Heart left ventricle (tissue), 16 donors: ENCODE measurements around the gene CBFA2T3. TPM values are rescaled to one million over a fixed set of nuclear protein-coding genes. Genes with fewer than 3 reads are reported as not detected.
A peak's percentile ranks its signal among the peaks of the same experiment; 100 is the strongest.

ENCODE experiments used
- ATAC-seq, 4 donors: fragments of 200-7000 bp; cut with Tn5 transposase; one replicate each; pipeline ENCODE4 v1.9.1; 2020 to 2022; ENCODE audit warnings: moderate library complexity in 4 of 4, mild to moderate bottlenecking in 3 of 4, moderate number of reproducible peaks in 1 of 4
- DNase-seq, 5 donors: peaks; one replicate each; pipeline ENCODE4 v3.0.0-alpha.2; 2020
- H3K27ac ChIP-seq, 12 donors: fragments of 200-600 bp; sonication (generic) in 4 of 12; one replicate each; pipeline versions ENCODE4 v1.5.0 to v1.8.0; 2016 to 2022; ENCODE audit warnings: mild to moderate bottlenecking in 2 of 12
- H3K27me3 ChIP-seq, 9 donors: fragments of 200-600 bp; sonication (generic) in 2 of 9; one replicate each; pipeline versions ENCODE4 v1.5.1 to v1.8.0; 2016 to 2022; ENCODE audit warnings: mild to moderate bottlenecking in 3 of 9
- H3K36me3 ChIP-seq, 9 donors: fragments of 200-600 bp; sonication (generic) in 2 of 9; one replicate each; pipeline versions ENCODE4 v1.5.0 to v1.8.0; 2018 to 2022; ENCODE audit warnings: mild to moderate bottlenecking in 2 of 9
- H3K4me1 ChIP-seq, 12 donors: fragments of 200-600 bp; sonication (generic) in 4 of 12; one replicate each; pipeline versions ENCODE4 v1.5.0 to v1.8.0; 2016 to 2022; ENCODE audit warnings: mild to moderate bottlenecking in 3 of 12
- H3K4me3 ChIP-seq, 12 donors: fragments of 200-600 bp; sonication (generic) in 4 of 12; one replicate each; pipeline versions ENCODE4 v1.5.0 to v1.8.0; 2017 to 2022; ENCODE audit warnings: mild to moderate bottlenecking in 9 of 12, moderate library complexity in 4 of 12
- H3K9me3 ChIP-seq, 12 donors: fragments of 200-600 bp; sonication (generic) in 4 of 12; one replicate each; pipeline versions ENCODE4 v1.5.0 to v1.8.0; 2016 to 2022; ENCODE audit warnings: mild to moderate bottlenecking in 1 of 12
- POLR2A ChIP-seq, 2 donors: fragments of 450-650 bp; IDR thresholded peaks; one replicate each; pipeline ENCODE4 v1.6.1; 2017; ENCODE audit warnings: antibody characterized with exemption in 2 of 2, mild to moderate bottlenecking in 2 of 2, moderate library complexity in 2 of 2
- WGBS, 4 donors: extraction: QIAGEN DNeasy Blood & Tissue Kit in 2 of 4; methylation state at CpG; one replicate each; pipeline versions ENCODE4 v1.1.5 to v1.1.7; 2013 to 2018; 5-methylcytosine and 5-hydroxymethylcytosine counted together
- intact Hi-C, 10 donors: fragments of 100-400 bp; cut with DNase I; formaldehyde crosslinking; loops; one replicate each; pipeline versions ENCODE4 v1.11.1 to v1.14.2; 2022
- polyA plus RNA-seq, 2 donors: library from polyadenylated mRNA; stranded (reverse); fragments of 200-250 nt; gene quantifications; one replicate each; pipeline ENCODE4 v1.2.3, GENCODE V29; 2013
- total RNA-seq, 9 donors: library from RNA; depleted of rRNA in 2 of 9; stranded (reverse); fragments of >200 nt in 2 of 9; fragmentation: NEBNext Ultra II Directional in 3 of 9; extraction: Animal tissue kit (Norgen Biotek cat#: 25700) in 3 of 9; gene quantifications; one replicate each; pipeline versions ENCODE4 v1.1.0 to v1.2.4, GENCODE V29; 2016 to 2023
- TF ChIP-seq, protein P1 (sequence below), 12 donors: fragments of 200-600 bp; sonication (generic) in 4 of 12; IDR thresholded peaks; one replicate each; pipeline versions ENCODE4 v1.5.0 to v1.8.0; 2018 to 2022; ENCODE audit warnings: antibody characterized with exemption in 12 of 12, mild to moderate bottlenecking in 5 of 12
- donor health status: ischemic (EF 13 %, LVEDD 7.1; RV severe dilation, severe dysfunction).
- donor health status: healthy with polysubstance abuse.
- donor health status: DM: no; HTN: yes; CAD: no.
- donor health status: DM: no; HTN: no; CAD: no.
- donor health status: ischemic (EF 25% LVEDD 6.9; RV normal size, moderate dysfunction).
- donor health status: ischemic (EF 25% LVEDD 5.7; RV mildly dilated, moderate dysfunction).
- donor health status: healthy.
- donor health status: DM: yes; HTN: yes; CAD: no.
- donor health status: ischemic (EF 35%, LVEDD 5.7; RV mildly dilated, moderate dysfunction).
- donor health status: nonischemic (EF 11% LVEDD 7.7; RV severe dilation, severe dysfunction).
- donor health status: DM: yes; HTN: yes; CAD: no.
- donor health status: PGD.
- donor health status: ischemic (EF 29% LVEDD 5.4; RV normal size, mild dysfunction).
- donor health status: nonischemic (EF 23%, LVEDD 6.1; RV moderate dilation, normal function).

The CBFA2T3 gene
- total and polyA plus RNA-seq, 11 donors: 5.0 to 12.0 (median 5.8) TPM

DNA sequence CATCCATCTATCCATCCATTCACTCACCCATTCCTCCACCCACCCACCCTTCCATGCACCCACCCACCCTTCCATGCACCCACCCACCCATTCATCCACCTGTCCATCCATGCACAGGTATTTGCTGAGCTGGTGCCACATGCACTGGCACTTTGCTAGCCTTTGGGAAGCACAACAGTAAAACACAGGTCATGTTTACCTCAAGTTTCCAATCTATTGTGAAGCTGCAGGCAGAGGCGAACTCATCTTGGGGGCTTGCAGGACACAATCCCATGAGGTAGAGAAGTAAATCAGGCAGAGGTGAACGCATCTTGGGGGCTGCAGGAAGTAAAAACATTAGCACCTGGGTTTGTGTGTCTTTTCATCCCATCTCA, 35.6 kb upstream of the CBFA2T3 start:
- WGBS, 4 donors: 60 to 83% (median 78%) methylated on average over 2 of the region's 2 CpGs
- TF ChIP-seq, protein P1, sequence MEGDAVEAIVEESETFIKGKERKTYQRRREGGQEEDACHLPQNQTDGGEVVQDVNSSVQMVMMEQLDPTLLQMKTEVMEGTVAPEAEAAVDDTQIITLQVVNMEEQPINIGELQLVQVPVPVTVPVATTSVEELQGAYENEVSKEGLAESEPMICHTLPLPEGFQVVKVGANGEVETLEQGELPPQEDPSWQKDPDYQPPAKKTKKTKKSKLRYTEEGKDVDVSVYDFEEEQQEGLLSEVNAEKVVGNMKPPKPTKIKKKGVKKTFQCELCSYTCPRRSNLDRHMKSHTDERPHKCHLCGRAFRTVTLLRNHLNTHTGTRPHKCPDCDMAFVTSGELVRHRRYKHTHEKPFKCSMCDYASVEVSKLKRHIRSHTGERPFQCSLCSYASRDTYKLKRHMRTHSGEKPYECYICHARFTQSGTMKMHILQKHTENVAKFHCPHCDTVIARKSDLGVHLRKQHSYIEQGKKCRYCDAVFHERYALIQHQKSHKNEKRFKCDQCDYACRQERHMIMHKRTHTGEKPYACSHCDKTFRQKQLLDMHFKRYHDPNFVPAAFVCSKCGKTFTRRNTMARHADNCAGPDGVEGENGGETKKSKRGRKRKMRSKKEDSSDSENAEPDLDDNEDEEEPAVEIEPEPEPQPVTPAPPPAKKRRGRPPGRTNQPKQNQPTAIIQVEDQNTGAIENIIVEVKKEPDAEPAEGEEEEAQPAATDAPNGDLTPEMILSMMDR (IDR thresholded peaks at IDR 0.05): no peak
- TF ChIP-seq POLR2A (IDR thresholded peaks at IDR 0.05): no peak

DNA sequence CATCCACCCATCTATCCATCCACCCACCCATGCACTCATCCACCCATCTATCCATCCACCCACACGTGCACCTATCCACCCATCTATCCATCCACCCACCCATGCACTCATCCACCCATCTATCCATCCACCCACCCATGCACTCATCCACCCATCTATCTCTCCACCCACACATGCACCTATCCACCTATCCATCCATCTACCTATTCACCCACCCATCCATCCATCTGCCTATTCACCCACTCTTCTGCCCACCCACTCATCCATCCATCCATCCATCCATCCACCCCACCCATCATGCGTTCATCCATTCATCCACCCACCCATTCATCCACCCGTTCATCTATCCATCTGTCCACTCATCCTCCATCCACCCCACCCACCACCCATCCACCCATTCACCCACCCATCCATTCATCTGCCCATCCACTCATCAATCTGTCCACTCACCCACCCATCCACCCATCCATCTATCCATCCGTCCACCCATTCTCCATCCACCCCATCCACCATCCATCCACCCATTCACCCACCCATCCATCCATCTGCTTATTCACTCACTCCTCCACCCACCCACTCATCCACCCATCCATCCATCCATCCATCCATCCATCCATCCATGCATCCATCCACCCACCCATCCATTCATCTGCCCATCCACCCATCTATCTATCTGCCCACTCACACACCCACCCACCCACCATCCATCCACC, 35.1 kb upstream of the CBFA2T3 start:
- TF ChIP-seq, protein P1 (IDR thresholded peaks at IDR 0.05): no peak
- TF ChIP-seq POLR2A (IDR thresholded peaks at IDR 0.05): no peak
- no peaks in the 10 kb centered on the region for H3K4me1 ChIP-seq
- no peak for DNase-seq
- no peak overlapping the region for H3K27ac ChIP-seq
- H3K36me3 ChIP-seq: no peaks in the 10 kb centered on the region
- no peak for ATAC-seq
- no peaks in the 10 kb centered on the region for H3K9me3 ChIP-seq
- H3K4me3 ChIP-seq: no peak overlapping the region
- H3K27me3 ChIP-seq: peaks cover 0 to 31% (median 11%) of the 10 kb centered on the region in 9 donors
- intact Hi-C loops: no loop called here
- WGBS, 4 donors: 81 to 85% (median 82%) methylated on average over 4 of the region's 4 CpGs

More for the DNA sequence above, 35.6 kb upstream of the CBFA2T3 start:
- no peak for ATAC-seq
- H3K4me1 ChIP-seq: no peaks in the 10 kb centered on the region
- no peak overlapping the region for H3K27ac ChIP-seq
- H3K36me3 ChIP-seq: no peaks in the 10 kb centered on the region
- no peak for DNase-seq
- intact Hi-C loops: no loop called here
- H3K9me3 ChIP-seq: no peaks in the 10 kb centered on the region
- H3K4me3 ChIP-seq: no peak overlapping the region
- H3K27me3 ChIP-seq: peaks cover 0 to 27% (median 9%) of the 10 kb centered on the region in 9 donors

DNA sequence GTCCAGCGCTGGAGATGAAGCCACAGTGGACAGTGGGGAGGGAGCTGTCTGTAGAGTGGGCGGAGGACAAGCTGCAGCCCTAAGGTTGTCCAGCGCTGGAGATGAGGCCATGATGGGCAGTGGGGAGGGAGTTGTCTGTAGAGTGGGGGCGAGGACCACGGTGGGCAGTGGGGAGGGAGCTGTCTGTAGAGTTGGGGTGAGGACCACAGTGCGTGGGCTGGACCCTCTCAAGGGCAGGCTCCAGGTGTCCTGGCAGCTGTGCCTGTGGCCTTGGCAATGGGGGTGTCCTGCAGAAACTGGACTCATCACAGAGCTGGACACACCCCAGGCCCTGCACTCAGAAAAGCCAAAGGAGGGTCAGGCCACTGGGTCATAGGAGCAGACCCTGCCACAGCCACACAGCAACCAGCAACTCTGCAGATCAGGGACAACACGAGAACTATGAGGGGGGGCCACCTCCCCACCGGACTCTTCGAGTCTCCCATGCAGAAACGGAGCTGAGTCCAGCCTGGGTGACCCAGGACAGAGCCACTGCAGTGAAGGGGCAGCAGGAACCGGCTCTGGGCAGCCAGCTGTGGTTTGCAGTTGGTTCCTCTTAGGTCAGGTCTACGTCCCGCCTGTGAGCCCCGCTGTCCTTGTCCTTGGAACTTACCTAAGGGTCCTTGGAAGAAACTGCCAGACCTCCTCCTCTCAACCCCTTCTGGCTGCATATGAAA, 33.4 kb upstream of the CBFA2T3 start:
- no peaks in the 10 kb centered on the region for H3K36me3 ChIP-seq
- DNase-seq (peak in 1 of 5 donors; percentile 41), ATAC-seq (peak in 1 of 4 donors; percentile 17)
- intact Hi-C loops: no loop called here
- H3K27ac ChIP-seq: no peak overlapping the region
- no peaks in the 10 kb centered on the region for H3K4me1 ChIP-seq
- peaks cover 0 to 36% (median 11%) of the 10 kb centered on the region in 9 donors for H3K27me3 ChIP-seq
- H3K9me3 ChIP-seq: no peaks in the 10 kb centered on the region
- WGBS, 4 donors: 76 to 88% (median 80%) methylated on average over 14 of the region's 14 CpGs
- TF ChIP-seq, protein P1 (IDR thresholded peaks at IDR 0.05): no peak
- no peak for TF ChIP-seq POLR2A (IDR thresholded peaks at IDR 0.05)
- no peak overlapping the region for H3K4me3 ChIP-seq
